AG09309 (cell line): ENCODE measurements around the gene RTL9.

ENCODE experiments used
- DNase-seq: peaks from one replicate; pipeline ENCODE4 v3.0.0-alpha.2; 2010; ENCODE audit warnings: low read depth
- H3K4me3 ChIP-seq: 2 replicates; pipeline ENCODE4 v1.5.1; 2011; ENCODE audit warnings: mild to moderate bottlenecking, low read depth, low read length, moderate library complexity; ENCODE audit not compliant: control insufficient read depth
- CTCF ChIP-seq: IDR thresholded peaks from 2 replicates; pipeline ENCODE4 v1.5.1; 2011; ENCODE audit warnings: mild to moderate bottlenecking, low read depth, low read length, inconsistent platforms; ENCODE audit not compliant: insufficient read depth, control insufficient read depth; ENCODE audit errors: missing control alignments

Gene RTL9

GRCh38 chrX:110317061-110317819 is 41.4 kb upstream of the RTL9 start:
- H3K4me3 ChIP-seq: peak overlapping the region; percentile 88
- no peak for TF ChIP-seq CTCF
- DNase-seq: no peak

- no peak for TF ChIP-seq CTCF
- H3K4me3 ChIP-seq: peak within 1 kb of the TSS; percentile 88
Observed at GRCh38 chrX:110317820-110318663, 40.6 kb upstream of the RTL9 start, which contains the start of gene AMMECR1. TSS of gene AMMECR1 (minus strand) at chrX:110318085. CDS start at chrX:110318071, 14 bp downstream.

DNA sequence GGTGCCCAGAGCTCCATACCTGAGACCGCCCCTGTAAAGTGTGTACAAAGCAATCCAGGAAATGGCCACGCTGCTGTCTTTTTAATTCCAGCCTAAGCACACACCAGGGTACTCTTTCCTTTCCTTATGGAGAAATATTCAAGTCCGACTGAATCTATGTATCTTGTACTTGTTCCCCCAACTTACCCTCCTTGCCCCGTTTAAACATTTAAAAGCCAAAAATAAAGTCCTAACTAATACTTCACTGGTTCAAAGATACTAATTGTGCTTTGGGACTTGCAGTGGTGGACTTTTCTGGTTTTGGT is 40.0 kb upstream of the RTL9 start:
- no peak for TF ChIP-seq CTCF
- no peak for DNase-seq

More at GRCh38 chrX:110317820-110318663, 40.6 kb upstream of the RTL9 start, which contains the start of gene AMMECR1:
- DNase-seq: peak; percentile 23

GRCh38 chrX:110320381-110320987 is 38.2 kb upstream of the RTL9 start:
- TF ChIP-seq CTCF: no peak
- no peak for DNase-seq

More for the DNA sequence above, 40.0 kb upstream of the RTL9 start:
- H3K4me3 ChIP-seq: peak overlapping the region; percentile 66

DNA sequence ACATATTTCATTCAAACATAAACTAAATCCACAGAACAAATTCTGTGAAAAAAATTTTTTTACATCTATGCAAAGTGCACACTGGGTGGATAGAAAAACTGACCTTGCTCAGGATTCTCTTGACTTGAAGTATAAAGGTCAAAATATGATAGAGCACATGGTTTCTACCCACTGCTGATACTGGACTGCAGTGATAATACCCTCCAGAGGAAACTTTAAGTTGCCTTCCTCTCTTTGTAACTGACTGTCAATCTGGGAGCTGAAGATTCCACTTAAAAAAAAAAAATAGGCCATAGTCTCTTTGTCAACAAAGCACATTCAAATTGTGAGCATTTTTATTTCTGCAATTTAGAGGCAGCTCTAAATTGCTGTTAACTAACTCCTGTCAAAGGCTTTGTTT is 37.6 kb upstream of the RTL9 start:
- no peak for DNase-seq
- no peak for TF ChIP-seq CTCF
- no peak overlapping the region for H3K4me3 ChIP-seq

More at GRCh38 chrX:110320381-110320987, 38.2 kb upstream of the RTL9 start:
- H3K4me3 ChIP-seq: no peak overlapping the region

DNA sequence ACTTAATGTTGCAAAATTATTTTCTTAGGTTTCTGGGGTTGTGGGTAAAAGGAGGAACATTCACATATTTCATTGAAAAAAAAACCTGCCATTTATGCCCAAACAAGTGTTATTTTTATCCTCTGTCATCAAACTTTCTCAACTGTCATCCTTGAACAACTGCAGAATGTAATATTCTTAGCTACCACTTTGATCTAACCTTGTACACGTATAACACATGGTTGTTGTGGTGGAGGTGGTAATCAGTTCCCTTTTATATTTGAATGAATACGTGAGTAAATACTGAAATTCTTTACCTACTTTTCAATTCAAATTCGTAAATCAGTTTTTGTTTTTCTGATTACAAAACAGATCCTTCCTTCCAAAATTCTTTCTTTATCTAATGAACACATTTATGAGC is 37.0 kb upstream of the RTL9 start:
- DNase-seq: no peak
- TF ChIP-seq CTCF: no peak
- no peak overlapping the region for H3K4me3 ChIP-seq
